ENCODE measurements around the gene HSPA12A. TPM values are rescaled to one million over a fixed set of nuclear protein-coding genes. Genes with fewer than 3 reads are reported as not detected.

HSPA12A gene
- total and polyA plus RNA-seq, 2 of the 13 experiments (the other 11 are each of a cell fraction or from before 2014, with no cell fraction given): 6.4 to 13.6 TPM

GRCh38 chr10:116694243-116694926 lies 48.0 kb downstream of the HSPA12A start (continued):
- TF ChIP-seq, protein P1, sequence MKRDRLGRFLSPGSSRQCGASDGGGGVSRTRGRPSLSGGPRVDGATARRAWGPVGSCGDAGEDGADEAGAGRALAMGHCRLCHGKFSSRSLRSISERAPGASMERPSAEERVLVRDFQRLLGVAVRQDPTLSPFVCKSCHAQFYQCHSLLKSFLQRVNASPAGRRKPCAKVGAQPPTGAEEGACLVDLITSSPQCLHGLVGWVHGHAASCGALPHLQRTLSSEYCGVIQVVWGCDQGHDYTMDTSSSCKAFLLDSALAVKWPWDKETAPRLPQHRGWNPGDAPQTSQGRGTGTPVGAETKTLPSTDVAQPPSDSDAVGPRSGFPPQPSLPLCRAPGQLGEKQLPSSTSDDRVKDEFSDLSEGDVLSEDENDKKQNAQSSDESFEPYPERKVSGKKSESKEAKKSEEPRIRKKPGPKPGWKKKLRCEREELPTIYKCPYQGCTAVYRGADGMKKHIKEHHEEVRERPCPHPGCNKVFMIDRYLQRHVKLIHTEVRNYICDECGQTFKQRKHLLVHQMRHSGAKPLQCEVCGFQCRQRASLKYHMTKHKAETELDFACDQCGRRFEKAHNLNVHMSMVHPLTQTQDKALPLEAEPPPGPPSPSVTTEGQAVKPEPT (CRISPR knock-in tag; IDR thresholded peaks at IDR 0.05; ENCODE audit: low read depth): no peak
- TF ChIP-seq ZNF75D (CRISPR knock-in tag; IDR thresholded peaks at IDR 0.05; ENCODE audit: borderline replicate concordance) (no peak), GABPB1 (CRISPR knock-in tag; IDR thresholded peaks at IDR 0.05) (peak; percentile 32; the same call in 1 of the 2 replicates), HMG20B (CRISPR knock-in tag; conservative IDR thresholded peaks at IDR 0.05) (no peak), CAMTA2 (CRISPR knock-in tag; IDR thresholded peaks at IDR 0.05; ENCODE audit: borderline replicate concordance) (peak; percentile 43; the same call in 1 of the 2 replicates), BCLAF1 (IDR thresholded peaks at IDR 0.05) (no peak), ZNF746 (CRISPR knock-in tag; IDR thresholded peaks at IDR 0.05) (no peak), ZFX (CRISPR knock-in tag; IDR thresholded peaks at IDR 0.05; ENCODE audit: low read depth) (peak; percentile 57), PTBP1 (IDR thresholded peaks at IDR 0.05; ENCODE audit: low read depth, low read length, poor library complexity, severe bottlenecking) (no peak), ARNTL (CRISPR knock-in tag; IDR thresholded peaks at IDR 0.05) (peak; percentile 96), ZBTB7B (CRISPR knock-in tag; IDR thresholded peaks at IDR 0.05) (peak; percentile 79), HNRNPK (IDR thresholded peaks at IDR 0.05; ENCODE audit: low read depth, low read length, poor library complexity, severe bottlenecking) (no peak), ZNF775 (CRISPR knock-in tag; IDR thresholded peaks at IDR 0.05; ENCODE audit: borderline replicate concordance) (peak; percentile 31; the same call in 1 of the 2 replicates), SOX5 (CRISPR knock-in tag; IDR thresholded peaks at IDR 0.05; ENCODE audit: borderline replicate concordance) (peak; percentile 87), IRF2 (CRISPR knock-in tag; IDR thresholded peaks at IDR 0.05) (no peak; the same call in 1 of the 2 replicates), IRX3 (CRISPR knock-in tag; IDR thresholded peaks at IDR 0.05; ENCODE audit: borderline replicate concordance, low read depth) (no peak), NRL (CRISPR knock-in tag; IDR thresholded peaks at IDR 0.05; ENCODE audit: borderline replicate concordance) (0 out of 2 replicates have a peak, but pooled peaks have one; percentile 31), ZNF614 (CRISPR knock-in tag; IDR thresholded peaks at IDR 0.05; ENCODE audit: borderline replicate concordance) (peak; percentile 34; the same call in 1 of the 2 replicates), SALL2 (CRISPR knock-in tag; IDR thresholded peaks at IDR 0.05) (no peak), GTF3A (CRISPR knock-in tag; conservative IDR thresholded peaks at IDR 0.05) (0 out of 2 replicates have a peak, but pooled peaks have one; percentile 44)
- TF ChIP-seq, protein P2, sequence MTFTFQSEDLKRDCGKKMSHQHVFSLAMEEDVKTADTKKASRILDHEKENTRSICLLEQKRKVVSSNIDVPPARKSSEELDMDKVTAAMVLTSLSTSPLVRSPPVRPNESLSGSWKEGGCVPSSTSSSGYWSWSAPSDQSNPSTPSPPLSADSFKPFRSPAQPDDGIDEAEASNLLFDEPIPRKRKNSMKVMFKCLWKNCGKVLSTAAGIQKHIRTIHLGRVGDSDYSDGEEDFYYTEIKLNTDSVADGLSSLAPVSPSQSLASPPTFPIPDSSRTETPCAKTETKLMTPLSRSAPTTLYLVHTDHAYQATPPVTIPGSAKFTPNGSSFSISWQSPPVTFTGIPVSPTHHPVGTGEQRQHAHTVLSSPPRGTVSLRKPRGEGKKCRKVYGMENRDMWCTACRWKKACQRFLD (CRISPR knock-in tag; IDR thresholded peaks at IDR 0.05; ENCODE audit: borderline replicate concordance): 0 out of 2 replicates have a peak, but pooled peaks have one; percentile 36
